ENCODE results near the gene MARCO.

The MARCO gene

DNA sequence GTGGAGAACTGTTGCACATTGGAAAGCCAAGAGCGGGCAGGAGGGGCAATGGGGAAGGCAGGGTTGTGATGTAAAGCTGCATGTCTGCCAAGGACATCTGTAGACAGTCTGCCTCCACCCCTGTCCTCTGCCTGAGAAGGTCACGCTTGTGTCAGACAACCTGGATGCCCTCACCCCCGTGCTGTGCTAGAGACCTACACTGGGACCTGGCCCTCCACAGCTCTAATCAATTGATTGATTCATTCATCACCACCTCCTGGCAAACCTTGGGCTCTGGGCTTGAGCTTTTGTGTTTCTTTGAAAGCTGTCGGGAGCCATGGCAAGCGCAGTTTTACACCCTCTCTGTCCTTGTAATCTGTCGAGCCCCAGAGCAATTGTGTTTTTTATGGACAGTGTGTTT lies 41.1 kb downstream of the MARCO start:
- Histone ChIP-seq H3K27me3 (ENCODE audit: low read depth, low read length) (peaks cover 42% of the 10 kb centered on the region), H3K79me2 (ENCODE audit: low read length) (no peaks in the 10 kb centered on the region), H2AFZ (ENCODE audit: low read depth, low read length) (no peak overlapping the region), H4K20me1 (ENCODE audit: insufficient read depth, low read length) (no peaks in the 10 kb centered on the region), H3K9me3 (ENCODE audit: insufficient read depth, low read length) (no peaks in the 10 kb centered on the region), H3K9ac (ENCODE audit: low read length) (no peak overlapping the region), H3K27ac (ENCODE audit: low read length) (no peak overlapping the region), H3K4me3 (ENCODE audit: low read length) (no peak overlapping the region), H3K4me2 (ENCODE audit: low read length) (no peak overlapping the region), H3K4me1 (ENCODE audit: low read length) (no peaks in the 10 kb centered on the region), H3K36me3 (replicated peaks; ENCODE audit: low read depth, low read length) (no peaks in the 10 kb centered on the region)
- TF ChIP-seq, protein P1, sequence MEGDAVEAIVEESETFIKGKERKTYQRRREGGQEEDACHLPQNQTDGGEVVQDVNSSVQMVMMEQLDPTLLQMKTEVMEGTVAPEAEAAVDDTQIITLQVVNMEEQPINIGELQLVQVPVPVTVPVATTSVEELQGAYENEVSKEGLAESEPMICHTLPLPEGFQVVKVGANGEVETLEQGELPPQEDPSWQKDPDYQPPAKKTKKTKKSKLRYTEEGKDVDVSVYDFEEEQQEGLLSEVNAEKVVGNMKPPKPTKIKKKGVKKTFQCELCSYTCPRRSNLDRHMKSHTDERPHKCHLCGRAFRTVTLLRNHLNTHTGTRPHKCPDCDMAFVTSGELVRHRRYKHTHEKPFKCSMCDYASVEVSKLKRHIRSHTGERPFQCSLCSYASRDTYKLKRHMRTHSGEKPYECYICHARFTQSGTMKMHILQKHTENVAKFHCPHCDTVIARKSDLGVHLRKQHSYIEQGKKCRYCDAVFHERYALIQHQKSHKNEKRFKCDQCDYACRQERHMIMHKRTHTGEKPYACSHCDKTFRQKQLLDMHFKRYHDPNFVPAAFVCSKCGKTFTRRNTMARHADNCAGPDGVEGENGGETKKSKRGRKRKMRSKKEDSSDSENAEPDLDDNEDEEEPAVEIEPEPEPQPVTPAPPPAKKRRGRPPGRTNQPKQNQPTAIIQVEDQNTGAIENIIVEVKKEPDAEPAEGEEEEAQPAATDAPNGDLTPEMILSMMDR (IDR thresholded peaks at IDR 0.05; ENCODE audit: low read depth, low read length), result no peak
- no peak for TF ChIP-seq EZH2phosphoT487 (IDR thresholded peaks at IDR 0.05; ENCODE audit: low read depth)

DNA sequence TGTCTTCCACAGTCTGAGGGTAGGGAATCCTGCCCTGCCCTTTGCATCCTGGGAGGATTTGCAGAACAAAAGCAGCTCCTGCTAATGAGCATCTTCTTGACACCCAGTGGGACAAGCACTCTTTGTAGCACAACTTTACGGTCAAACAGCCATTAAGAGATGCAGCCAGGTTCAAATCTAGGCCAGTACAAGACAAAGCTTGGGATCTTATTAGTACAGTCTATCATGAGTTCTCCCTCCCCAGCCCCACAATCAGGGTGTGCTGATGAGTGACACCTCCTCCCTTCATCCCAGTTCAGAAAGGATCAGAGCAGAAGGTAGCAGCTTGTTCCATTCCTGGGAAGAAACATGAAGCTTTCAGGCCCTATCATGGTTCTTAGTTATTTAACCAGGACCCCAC lies 41.9 kb downstream of the MARCO start:
- H3K79me2 ChIP-seq (ENCODE audit: low read length), result no peaks in the 10 kb centered on the region
- peaks cover 42% of the 10 kb centered on the region for H3K27me3 ChIP-seq (ENCODE audit: low read depth, low read length)
- no peaks in the 10 kb centered on the region for H3K9me3 ChIP-seq (ENCODE audit: insufficient read depth, low read length)
- TF ChIP-seq, protein P1 (IDR thresholded peaks at IDR 0.05; ENCODE audit: low read depth, low read length), result no peak
- no peak for TF ChIP-seq EZH2phosphoT487 (IDR thresholded peaks at IDR 0.05; ENCODE audit: low read depth)
- no peak overlapping the region for H3K27ac ChIP-seq (ENCODE audit: low read length)
- no peaks in the 10 kb centered on the region for H3K36me3 ChIP-seq (replicated peaks; ENCODE audit: low read depth, low read length)
- H4K20me1 ChIP-seq (ENCODE audit: insufficient read depth, low read length), result no peaks in the 10 kb centered on the region
- no peak overlapping the region for H3K9ac ChIP-seq (ENCODE audit: low read length)
- no peak overlapping the region for H3K4me3 ChIP-seq (ENCODE audit: low read length)
- no peak overlapping the region for H2AFZ ChIP-seq (ENCODE audit: low read depth, low read length)
- H3K4me2 ChIP-seq (ENCODE audit: low read length), result no peak overlapping the region
- H3K4me1 ChIP-seq (ENCODE audit: low read length), result no peaks in the 10 kb centered on the region

DNA sequence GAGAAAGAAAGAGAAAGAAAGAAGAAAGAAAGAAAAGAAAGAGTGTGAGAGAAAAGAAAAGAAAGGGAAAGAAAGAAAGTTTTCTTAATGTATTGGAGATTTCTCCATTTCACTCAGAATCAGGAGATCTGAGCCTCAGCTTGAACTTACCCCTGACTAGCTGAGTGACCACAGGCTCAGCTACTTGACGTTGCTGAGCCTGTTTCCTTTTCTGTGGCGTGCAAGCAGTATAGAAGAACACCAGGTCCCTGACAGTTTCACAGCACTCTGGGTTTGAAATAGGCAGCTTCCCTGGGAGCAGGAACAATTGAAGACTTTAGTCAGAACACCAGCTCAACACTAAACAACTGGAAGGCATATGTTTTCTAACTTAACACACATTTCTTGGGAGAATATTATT lies 44.7 kb downstream of the MARCO start:
- TF ChIP-seq, protein P1 (IDR thresholded peaks at IDR 0.05; ENCODE audit: low read depth, low read length), result no peak
- TF ChIP-seq EZH2phosphoT487 (IDR thresholded peaks at IDR 0.05; ENCODE audit: low read depth), result no peak
- no peaks in the 10 kb centered on the region for H3K9me3 ChIP-seq (ENCODE audit: insufficient read depth, low read length)
- no peak overlapping the region for H3K4me3 ChIP-seq (ENCODE audit: low read length)
- no peaks in the 10 kb centered on the region for H4K20me1 ChIP-seq (ENCODE audit: insufficient read depth, low read length)
- H3K9ac ChIP-seq (ENCODE audit: low read length), result no peak overlapping the region
- no peaks in the 10 kb centered on the region for H3K79me2 ChIP-seq (ENCODE audit: low read length)
- no peaks in the 10 kb centered on the region for H3K36me3 ChIP-seq (replicated peaks; ENCODE audit: low read depth, low read length)
- H3K4me2 ChIP-seq (ENCODE audit: low read length), result no peak overlapping the region
- no peak overlapping the region for H2AFZ ChIP-seq (ENCODE audit: low read depth, low read length)
- no peaks in the 10 kb centered on the region for H3K4me1 ChIP-seq (ENCODE audit: low read length)
- H3K27ac ChIP-seq (ENCODE audit: low read length), result no peak overlapping the region
- H3K27me3 ChIP-seq (ENCODE audit: low read depth, low read length), result peaks cover 21% of the 10 kb centered on the region

GRCh38 chr2:118987886-118988285 lies 45.9 kb downstream of the MARCO start:
- H3K4me3 ChIP-seq (ENCODE audit: low read length), result no peak overlapping the region
- no peak for TF ChIP-seq EZH2phosphoT487 (IDR thresholded peaks at IDR 0.05; ENCODE audit: low read depth)
- TF ChIP-seq, protein P1 (IDR thresholded peaks at IDR 0.05; ENCODE audit: low read depth, low read length), result no peak
- no peaks in the 10 kb centered on the region for H3K4me1 ChIP-seq (ENCODE audit: low read length)
- H4K20me1 ChIP-seq (ENCODE audit: insufficient read depth, low read length), result no peaks in the 10 kb centered on the region
- no peak overlapping the region for H2AFZ ChIP-seq (ENCODE audit: low read depth, low read length)
- H3K27ac ChIP-seq (ENCODE audit: low read length), result no peak overlapping the region
- no peaks in the 10 kb centered on the region for H3K36me3 ChIP-seq (replicated peaks; ENCODE audit: low read depth, low read length)
- peaks cover 21% of the 10 kb centered on the region for H3K27me3 ChIP-seq (ENCODE audit: low read depth, low read length)
- no peaks in the 10 kb centered on the region for H3K9me3 ChIP-seq (ENCODE audit: insufficient read depth, low read length)
- H3K9ac ChIP-seq (ENCODE audit: low read length), result no peak overlapping the region
- H3K79me2 ChIP-seq (ENCODE audit: low read length), result no peaks in the 10 kb centered on the region
- H3K4me2 ChIP-seq (ENCODE audit: low read length), result no peak overlapping the region

All from OCI-LY3 (cell line).